Endometrial microvascular endothelial cells (primary cell): ENCODE results near the gene GAL3ST2. TPM values are rescaled to one million over a fixed set of nuclear protein-coding genes. Genes with fewer than 3 reads are reported as not detected.
"Not testable (repeated sequence)": the region's sequence is repeated elsewhere in the genome, so short reads cannot be mapped to it uniquely, and the experiment has no call there.

ENCODE experiments used
- in situ Hi-C: cut with HindIII; loops from 2 replicates; pipeline ENCODE4 v1.10.0; 2017; ENCODE audit warnings: low sequenced_read_pairs, low pct_unique_long_range_greater_than_20kb; ENCODE audit errors: inconsistent ontology term
- total RNA-seq: library from RNA; depleted of rRNA; stranded (reverse); fragments of >200 nt; gene quantifications from one replicate; pipeline ENCODE4 v1.2.3, GENCODE V29; 2015; ENCODE audit errors: inconsistent ontology term

The GAL3ST2 gene
- total RNA-seq, 1 donor from 2014 or later, result not detected

DNA sequence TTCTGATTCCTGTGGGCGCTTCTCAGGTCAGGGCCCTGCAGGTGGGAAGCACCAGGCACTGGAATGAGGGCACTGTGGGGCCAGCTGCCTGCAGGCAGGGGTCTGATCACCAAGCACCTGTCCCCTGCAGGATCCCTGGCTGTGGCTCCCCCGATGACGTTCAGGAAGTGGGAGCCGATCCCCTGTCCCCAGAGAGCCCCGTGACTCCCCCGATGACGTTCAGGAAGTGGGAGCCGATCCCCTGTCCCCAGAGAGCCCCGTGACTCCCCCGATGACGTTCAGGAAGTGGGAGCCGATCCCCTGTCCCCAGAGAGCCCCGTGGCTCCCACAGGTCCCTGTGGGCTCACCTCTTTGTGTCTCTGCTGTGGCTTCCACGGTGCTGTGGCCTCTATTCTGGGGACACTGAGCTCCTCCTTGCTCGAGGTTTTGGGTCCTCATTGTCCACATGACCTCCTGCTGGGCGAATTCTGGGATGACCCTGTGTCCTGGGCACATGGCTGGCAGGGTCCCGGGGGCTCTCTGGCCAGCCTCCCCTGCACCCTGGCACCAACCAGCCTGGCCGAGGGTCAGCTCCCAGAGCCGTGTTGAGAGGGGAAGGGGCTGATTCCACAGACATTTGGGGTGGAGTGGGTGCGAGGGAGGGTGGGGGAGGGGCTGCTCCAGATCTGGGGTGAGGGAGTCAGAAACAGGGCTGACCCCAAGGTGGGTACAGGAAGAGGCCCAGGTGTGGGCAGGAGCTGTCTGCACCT lies 37.2 kb downstream of the GAL3ST2 start:
- in situ Hi-C loops, result no loop called here

DNA sequence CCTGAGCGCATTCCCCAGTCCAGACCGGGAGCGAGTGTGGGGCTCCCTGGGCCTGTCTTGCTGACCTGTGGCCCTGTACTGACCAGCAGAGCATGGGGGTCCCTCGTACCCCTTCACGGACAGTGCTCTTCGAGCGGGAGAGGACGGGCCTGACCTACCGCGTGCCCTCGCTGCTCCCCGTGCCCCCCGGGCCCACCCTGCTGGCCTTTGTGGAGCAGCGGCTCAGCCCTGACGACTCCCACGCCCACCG lies 37.7 kb downstream of the GAL3ST2 start:
- in situ Hi-C loops, result no loop called here

DNA sequence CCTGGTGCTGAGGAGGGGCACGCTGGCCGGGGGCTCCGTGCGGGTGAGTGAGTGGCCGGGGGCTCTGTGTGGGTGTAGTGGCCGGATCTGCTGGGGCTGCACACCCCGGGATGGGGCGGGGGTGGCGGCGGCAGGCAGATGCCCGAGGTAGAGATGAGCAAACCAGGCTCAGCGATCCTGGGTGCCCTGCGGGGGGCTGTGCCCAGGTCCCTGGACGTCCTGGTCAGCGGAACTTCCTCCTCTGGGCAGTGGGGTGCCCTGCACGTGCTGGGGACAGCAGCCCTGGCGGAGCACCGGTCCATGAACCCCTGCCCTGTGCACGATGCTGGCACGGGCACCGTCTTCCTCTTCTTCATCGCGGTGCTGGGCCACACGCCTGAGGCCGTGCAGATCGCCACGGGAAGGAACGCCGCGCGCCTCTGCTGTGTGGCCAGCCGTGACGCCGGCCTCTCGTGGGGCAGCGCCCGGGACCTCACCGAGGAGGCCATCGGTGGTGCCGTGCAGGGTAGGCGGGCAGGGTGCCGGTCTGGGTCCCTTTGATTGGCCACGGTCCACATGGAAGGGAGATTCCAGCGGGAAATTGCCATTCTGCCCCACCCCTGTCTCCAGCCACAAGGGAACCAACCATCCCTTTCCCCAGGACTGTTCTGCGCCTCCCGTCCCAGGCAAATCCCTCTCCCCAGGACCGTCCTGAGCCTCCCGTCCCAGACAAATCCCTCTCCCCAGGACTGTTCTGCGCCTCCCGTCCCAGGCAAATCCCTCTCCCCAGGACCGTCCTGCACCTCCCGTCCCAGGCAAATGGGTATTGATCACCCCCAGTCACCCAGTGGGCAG lies 38.2 kb downstream of the GAL3ST2 start:
- in situ Hi-C loops, result no loop called here

DNA sequence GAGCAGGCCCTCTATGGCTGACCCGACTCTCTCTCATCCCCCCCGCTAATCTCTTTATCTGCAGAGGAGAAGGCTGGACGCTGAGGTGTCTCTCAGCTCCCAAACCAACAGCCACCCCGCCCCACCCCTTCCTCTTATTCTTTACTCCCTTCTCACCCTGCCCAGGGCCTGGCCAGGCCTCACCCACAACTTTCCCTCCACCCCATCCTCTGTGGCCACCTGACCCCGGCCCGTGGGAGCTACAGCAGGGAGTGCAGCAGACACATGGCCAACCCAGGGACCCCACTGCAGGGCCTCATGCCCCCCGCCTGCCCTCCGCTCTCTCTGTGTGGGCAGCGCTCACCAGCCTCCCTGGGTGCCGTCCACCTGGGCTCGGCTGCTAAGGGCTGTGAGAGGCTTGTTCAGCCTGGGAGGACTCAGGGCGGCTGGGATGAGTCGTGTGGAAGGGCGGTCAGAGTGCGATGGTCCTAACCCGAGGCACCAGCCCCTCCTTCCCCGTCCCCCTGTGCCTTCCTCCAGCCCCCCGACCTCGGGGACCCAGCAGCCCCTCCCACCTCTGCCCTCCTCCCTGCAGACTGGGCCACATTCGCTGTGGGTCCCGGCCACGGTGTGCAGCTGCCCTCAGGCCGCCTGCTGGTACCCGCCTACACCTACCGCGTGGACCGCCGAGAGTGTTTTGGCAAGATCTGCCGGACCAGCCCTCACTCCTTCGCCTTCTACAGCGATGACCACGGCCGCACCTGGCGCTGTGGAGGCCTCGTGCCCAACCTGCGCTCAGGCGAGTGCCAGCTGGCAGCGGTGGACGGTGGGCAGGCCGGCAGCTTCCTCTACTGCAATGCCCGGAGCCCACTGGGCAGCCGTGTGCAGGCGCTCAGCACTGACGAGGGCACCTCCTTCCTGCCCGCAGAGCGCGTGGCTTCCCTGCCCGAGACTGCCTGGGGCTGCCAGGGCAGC lies 39.1 kb downstream of the GAL3ST2 start:
- in situ Hi-C loops, result no loop called here

DNA sequence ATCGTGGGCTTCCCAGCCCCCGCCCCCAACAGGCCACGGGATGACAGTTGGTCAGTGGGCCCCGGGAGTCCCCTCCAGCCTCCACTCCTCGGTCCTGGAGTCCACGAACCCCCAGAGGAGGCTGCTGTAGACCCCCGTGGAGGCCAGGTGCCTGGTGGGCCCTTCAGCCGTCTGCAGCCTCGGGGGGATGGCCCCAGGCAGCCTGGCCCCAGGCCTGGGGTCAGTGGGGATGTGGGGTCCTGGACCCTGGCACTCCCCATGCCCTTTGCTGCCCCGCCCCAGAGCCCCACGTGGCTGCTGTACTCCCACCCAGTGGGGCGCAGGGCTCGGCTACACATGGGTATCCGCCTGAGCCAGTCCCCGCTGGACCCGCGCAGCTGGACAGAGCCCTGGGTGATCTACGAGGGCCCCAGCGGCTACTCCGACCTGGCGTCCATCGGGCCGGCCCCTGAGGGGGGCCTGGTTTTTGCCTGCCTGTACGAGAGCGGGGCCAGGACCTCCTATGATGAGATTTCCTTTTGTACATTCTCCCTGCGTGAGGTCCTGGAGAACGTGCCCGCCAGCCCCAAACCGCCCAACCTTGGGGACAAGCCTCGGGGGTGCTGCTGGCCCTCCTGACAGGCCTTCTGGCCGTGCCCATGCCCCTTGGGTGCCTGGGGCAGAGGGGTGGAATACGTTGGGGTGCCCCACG lies 40.0 kb downstream of the GAL3ST2 start:
- in situ Hi-C loops, result no loop called here

DNA sequence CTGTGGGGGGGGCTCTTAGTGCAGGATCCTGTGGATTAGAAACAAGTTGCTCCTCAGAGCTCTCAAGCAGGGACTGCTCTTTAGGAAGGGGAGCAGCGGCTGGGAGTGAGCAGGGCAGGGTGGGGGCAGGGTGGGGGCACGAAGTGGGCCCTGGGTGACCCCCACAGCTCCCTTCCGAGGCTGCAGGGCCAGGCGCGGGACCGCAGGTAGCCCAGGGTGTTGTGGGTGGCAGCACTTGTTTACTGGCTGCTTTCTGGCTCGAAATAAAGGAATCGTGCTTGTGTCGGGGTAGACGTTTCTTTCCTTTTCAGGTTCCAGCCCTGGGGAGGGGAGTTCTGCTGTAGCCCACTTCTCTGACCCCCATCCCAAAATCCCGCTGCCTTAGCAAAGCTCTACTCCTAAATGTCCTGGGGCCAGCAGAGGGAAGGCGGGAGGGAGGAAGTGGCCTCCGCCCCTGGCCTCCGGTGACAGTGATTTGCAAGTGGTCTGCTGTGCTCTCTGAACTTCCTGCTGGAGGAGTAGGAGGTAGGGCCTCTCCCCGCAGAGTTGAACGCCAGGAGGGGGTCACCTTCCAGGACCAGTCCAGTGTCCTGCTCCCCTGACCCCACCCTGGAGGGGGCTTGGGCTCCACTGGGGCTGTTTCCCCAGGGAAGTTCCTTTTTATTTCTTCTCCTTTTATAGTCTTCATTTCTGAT lies 40.7 kb downstream of the GAL3ST2 start:
- in situ Hi-C loops, result no loop called here

DNA sequence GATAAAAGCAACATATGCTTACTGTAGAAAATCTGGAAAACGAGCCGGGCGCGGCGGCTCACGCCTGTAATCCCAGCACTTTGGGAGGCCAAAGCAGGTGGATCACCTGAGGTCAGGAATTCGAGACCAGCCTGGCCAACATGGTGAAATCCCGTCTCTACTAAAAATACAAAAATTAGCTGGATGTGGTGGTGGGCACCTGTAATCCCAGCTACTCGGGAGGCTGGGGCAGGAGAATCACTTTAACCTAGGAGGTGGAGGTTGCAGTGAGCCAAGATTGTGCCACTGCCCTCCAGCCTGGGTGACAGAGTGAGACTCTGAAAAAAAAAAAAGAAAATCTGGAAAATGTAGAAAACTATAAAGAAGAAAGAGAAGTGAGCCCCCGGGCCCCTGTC lies 41.2 kb downstream of the GAL3ST2 start:
- in situ Hi-C loops, result not testable (repeated sequence)

DNA sequence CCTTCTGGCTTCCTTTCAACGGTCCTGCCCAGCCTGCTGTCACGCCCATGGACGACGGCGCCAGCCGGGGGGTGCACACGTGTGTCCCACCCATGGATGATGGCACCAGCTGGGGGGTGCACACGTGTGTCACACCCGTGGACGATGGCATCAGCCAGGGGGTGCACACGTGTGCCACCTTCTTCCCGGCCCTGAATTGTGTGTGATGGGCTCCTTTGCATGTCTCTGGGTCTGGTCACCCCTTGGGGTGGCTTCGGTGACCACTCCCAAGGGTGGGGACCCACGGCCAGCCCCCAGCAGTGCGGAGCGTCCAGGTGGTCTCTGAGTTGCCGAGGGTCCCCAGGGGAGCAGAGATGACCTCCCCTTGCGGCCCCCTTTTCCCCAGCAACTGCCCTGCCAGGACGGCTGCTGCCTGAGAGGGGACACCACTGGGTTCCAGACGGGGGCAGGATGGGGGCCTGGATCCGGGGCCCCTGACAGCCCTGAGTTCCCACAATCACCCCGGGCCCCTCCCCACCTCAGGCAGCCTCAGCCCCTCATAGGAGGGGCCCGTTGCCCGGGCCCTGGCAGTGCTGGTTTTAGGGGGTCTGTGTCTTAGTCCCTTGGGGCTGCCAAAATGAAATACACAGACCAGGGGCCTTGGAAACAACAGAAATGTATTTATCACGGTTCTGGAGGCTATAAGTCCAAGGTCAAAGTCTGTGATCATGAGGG lies 41.8 kb downstream of the GAL3ST2 start:
- in situ Hi-C loops, result no loop called here

DNA sequence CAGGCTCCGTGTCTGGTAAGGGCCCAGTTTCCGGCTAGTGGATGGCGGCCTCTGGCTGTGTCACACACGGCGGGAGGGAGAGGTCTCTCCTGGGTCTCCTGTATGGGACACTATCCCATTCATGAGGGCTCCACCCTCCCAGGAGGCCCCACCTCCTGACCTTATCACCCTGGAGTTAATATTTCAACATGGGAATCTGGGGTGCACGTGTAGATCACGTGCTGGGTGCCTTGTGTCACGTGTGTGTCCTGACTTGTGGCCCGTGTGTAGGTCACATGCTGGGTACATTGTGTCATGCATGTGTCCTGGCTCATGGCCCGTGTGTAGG lies 42.3 kb downstream of the GAL3ST2 start:
- in situ Hi-C loops, result no loop called here

DNA sequence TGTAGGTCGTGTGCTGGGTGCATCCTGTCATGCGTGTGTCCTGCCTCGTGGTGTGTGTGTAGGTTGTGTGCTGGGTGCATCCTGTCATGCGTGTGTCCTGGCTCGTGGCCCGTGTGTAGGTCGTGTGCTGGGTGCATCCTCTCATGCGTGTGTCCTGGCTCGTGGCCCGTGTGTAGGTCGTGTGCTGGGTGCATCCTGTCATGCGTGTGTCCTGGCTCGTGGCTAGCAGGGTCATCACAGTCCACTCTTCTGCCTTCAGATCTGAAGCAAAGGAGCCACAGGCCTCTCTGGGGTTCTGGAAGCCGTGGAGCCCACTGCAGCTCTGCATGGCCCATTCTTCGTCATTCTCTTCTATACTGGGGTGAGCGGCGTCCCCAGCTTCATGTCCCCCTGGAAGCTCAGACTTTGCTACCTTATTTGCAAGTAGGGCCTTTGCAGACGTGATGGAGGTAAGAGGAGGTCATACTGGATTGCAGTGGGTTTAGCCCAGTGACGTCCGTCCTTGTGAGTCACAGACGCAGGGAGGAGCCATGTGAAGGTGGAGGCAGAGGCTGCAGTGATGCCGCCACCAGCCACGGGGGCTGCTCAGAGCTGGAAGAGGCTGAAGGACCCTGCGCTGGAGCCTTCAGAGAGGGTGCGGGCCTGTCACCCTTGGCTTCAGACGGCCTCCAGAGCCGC lies 43.5 kb downstream of the GAL3ST2 start:
- in situ Hi-C loops, result not testable (repeated sequence)

DNA sequence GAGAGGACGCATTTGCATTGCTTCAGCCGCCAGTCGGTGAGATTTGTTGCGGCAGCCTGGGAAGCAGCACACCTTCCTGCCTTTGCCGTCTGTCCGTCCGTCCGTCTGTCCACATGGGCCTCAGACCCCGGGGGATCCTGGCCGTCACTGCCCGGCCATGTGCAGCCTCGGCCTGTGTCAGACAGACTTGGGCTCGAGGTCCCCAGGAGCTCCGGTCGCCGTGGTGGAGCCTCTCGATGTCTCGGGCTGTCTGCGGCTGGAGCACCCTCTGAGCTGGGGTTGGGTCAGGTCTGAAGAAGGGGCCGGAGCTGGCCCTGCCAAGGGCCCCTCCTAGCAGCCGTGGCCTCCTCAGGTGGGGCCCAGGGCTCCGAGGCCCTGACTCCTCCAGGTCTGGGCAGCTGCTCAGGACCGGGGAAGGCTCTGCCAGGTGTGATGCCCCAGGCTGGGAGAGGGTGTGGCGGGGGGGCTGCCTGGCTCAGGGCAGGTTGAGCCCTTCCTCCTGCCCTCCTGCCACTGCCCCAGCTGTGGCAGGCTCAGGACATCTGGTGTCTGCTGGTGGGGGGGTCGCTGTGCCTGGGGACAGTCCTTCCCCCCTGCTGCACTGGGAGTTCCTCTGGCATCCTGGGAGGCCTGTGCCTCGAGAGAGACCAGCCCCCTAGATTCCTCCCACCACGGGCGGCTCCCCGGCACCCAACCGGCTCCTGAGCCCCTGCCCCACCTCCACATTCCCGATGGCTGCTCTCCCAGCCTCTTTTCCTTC lies 44.2 kb downstream of the GAL3ST2 start:
- in situ Hi-C loops, result no loop called here

DNA sequence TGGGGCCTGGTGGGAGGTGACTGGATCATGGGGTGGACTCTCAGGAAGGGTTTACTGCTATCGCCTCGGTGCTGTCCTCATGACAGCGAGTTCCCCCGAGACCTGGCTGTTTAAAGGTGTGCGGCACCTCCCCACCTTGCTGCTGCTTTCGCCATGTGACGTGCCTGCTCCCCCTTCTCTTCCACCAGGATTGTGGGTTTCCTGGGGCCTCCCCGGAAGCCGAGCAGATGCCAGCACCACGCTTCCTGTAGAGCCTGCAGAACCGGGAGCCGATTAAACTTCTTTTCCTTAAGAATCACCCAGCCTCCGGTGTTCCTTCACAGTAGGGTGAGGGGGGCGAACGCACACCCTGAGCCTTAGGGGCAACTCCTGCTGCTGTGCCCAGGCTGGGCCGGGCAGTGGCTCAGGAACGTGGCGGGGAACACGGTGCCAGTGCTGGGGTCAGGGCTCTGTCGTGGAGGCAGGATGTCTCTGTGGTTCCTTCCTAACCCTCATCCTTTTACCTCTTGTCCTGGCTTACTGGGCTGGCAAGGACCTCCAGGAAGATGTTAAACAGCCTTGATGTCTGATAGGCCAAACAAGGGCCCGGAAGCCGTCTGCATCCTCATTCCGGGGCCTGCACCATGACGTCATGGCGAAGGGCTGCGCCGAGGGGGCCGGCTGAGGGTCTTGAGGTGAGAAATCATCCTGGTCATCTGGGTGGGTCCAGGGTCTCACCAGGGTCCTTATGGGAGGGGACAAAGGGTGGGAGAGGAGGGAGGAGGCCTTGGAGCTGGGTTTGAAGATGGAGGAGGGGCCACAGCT lies 45.0 kb downstream of the GAL3ST2 start:
- in situ Hi-C loops, result no loop called here

DNA sequence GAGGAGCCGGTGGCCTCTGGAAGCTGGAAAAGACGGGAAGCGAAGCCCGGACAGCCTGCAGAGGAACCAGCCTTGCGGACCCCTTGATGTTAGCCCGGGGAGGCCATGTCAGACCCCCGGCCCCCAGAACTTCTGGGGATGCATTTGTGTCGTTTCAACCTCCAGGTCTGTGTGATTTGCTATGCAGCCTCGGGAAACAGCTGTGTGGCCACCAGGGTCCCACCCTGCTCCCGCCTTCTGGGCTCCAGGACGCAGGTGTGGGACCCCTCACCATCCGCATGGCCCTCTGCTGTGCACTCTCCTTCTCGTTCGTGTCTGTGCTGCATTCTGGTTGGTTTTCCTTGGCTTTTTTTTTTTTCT lies 45.6 kb downstream of the GAL3ST2 start:
- in situ Hi-C loops, result no loop called here

DNA sequence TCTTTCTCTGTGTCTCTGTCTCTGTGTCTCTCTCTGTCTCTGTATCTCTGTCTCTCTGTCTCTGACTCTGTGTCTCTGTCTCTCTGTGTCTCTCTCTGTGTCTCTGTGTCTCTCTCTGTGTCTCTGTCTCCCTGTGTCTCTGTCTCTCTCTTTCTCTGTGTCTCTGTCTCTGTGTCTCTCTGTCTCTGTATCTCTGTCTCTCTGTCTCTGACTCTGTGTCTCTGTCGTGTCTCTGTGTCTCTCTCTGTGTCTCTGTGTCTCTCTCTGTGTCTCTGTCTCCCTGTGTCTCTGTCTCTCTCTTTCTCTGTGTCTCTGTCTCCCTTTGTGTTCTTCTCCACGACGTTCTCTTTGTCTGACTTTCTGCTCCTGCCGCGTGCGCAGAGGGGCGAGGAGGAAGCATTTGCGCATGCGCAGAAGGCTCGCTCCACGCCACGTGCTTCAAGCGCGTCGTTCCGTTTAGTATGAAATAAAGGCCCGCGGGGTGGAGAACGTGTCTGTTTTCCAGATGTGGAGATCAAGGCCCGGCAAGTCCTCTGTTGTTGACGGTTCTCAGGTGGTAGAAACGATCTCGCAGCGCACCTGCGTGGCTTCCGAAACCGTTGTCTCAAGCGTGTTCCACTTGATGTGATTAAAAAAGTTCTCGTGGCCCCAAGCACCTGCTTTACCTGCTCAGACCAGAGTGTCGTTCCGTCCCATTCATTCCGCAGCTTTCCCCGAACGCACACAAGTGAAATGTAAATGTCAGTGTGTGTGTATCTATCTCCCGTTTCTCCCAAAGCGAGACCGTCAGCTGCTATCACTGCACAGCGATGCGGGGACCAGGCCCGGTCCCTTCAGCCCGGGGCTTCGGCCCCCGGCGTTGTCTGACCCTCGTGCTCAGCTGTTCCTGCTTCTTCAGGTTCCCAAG lies 47.2 kb downstream of the GAL3ST2 start:
- in situ Hi-C loops, result not testable (repeated sequence)

DNA sequence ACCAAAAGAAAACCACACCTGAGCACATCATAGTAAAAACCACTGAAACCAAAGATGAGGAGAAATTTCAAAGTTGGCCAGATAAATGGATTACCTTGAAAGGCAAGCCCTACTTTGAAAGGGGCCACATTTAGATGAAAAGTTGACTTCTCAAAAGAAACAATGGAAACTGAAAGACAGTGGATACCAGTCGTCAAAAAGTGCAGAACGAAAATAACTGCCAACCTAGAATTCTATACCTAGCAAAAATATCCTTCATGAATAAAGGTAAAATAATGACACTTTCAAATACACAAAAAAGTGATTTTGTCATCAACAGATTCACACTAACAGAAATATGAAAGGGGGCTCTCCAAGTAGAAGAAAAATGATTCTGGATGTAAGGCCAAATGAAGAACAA lies 50.8 kb downstream of the GAL3ST2 start:
- in situ Hi-C loops, result no loop called here
